HEK293 (cell line): ENCODE results near the gene MGMT.
A peak's percentile ranks its signal among the peaks of the same experiment; 100 is the strongest.

Experiments
- CTCF ChIA-PET: fragments of 350-600 bp; formaldehyde crosslinking; extraction: SDS; loops from one replicate; lab custom pipeline; 2021; ENCODE audit warnings: antibody characterized with exemption; lab: Yijun Ruan, JAX
- POLR2A ChIA-PET: fragments of 300-600 bp; formaldehyde crosslinking; extraction: SDS; loops from one replicate; lab custom pipeline; 2020; ENCODE audit warnings: antibody characterized with exemption, inconsistent platforms; lab: Yijun Ruan, JAX
- H3K27ac ChIP-seq: fragments of 200-500 bp; sonication (Bioruptor generic); 2 replicates; pipeline ENCODE4 v1.5.1; 2014; ENCODE audit warnings: low read depth, low read length, control low read depth, inconsistent platforms; ENCODE audit errors: extremely low read depth
- H3K36me3 ChIP-seq, 2 experiments: fragments of 200-500 bp in 1 of 2; sonication (Bioruptor generic) in 1 of 2; 1 replicate in 1 of 2; 2 replicates in 1 of 2; pipeline ENCODE4 v1.5.1; 2014 to 2017; ENCODE audit warnings: inconsistent platforms in 2 of 2, low read length in 2 of 2; ENCODE audit not compliant: control insufficient read depth in 2 of 2, insufficient read depth in 1 of 2
- H3K4me1 ChIP-seq: fragments of 200-500 bp; sonication (Bioruptor generic); 2 replicates; pipeline ENCODE4 v1.5.1; 2014; ENCODE audit warnings: mild to moderate bottlenecking, low read length, inconsistent platforms; ENCODE audit not compliant: control insufficient read depth, insufficient read depth
- H3K4me3 ChIP-seq: 2 replicates; pipeline ENCODE4 v1.5.1; 2011; ENCODE audit warnings: low read depth, mild to moderate bottlenecking, control low read depth, low read length, moderate library complexity
- H3K9me3 ChIP-seq: fragments of 200-500 bp; sonication (Bioruptor generic); 2 replicates; pipeline ENCODE4 v1.5.1; 2014; ENCODE audit warnings: low read depth, low read length, inconsistent platforms; ENCODE audit not compliant: control insufficient read depth, insufficient read depth
- EGR2 ChIP-seq: fragments of 450-650 bp; formaldehyde crosslinking; IDR thresholded peaks from 2 replicates; pipeline ENCODE4 v1.5.1; 2016; ENCODE audit warnings: low read depth, missing biosample characterization, missing genetic modification characterization
- KLF10 ChIP-seq: fragments of 450-650 bp; IDR thresholded peaks from 2 replicates; pipeline ENCODE4 v1.5.1; 2018; ENCODE audit warnings: missing biosample characterization, mild to moderate bottlenecking, missing genetic modification characterization
- MZF1 ChIP-seq: fragments of 450-650 bp; formaldehyde crosslinking; IDR thresholded peaks from 2 replicates; pipeline ENCODE4 v1.5.1; 2017; ENCODE audit warnings: missing biosample characterization, missing genetic modification characterization, borderline replicate concordance
- PRDM1 ChIP-seq: fragments of 450-650 bp; formaldehyde crosslinking; IDR thresholded peaks from 2 replicates; pipeline ENCODE4; 2016; ENCODE audit warnings: missing biosample characterization, missing genetic modification characterization
- SCRT2 ChIP-seq: fragments of 450-650 bp; formaldehyde crosslinking; IDR thresholded peaks from 2 replicates; pipeline ENCODE4 v1.5.1; 2016; ENCODE audit warnings: missing biosample characterization, missing genetic modification characterization
- ZIC2 ChIP-seq: fragments of 450-650 bp; formaldehyde crosslinking; IDR thresholded peaks from 2 replicates; pipeline ENCODE4 v1.5.1; 2016; ENCODE audit warnings: missing biosample characterization, missing genetic modification characterization
- ZNF121 ChIP-seq: fragments of 450-650 bp; formaldehyde crosslinking; IDR thresholded peaks from 2 replicates; pipeline ENCODE4 v1.5.1; 2016; ENCODE audit warnings: missing biosample characterization, missing genetic modification characterization
- ZNF169 ChIP-seq: fragments of 450-650 bp; formaldehyde crosslinking; IDR thresholded peaks from 2 replicates; pipeline ENCODE4 v1.5.1; 2016; ENCODE audit warnings: missing biosample characterization, missing genetic modification characterization
- ZNF239 ChIP-seq: fragments of 450-650 bp; formaldehyde crosslinking; IDR thresholded peaks from 2 replicates; pipeline ENCODE4 v1.5.1; 2016; ENCODE audit warnings: missing biosample characterization, missing genetic modification characterization
- ZNF521 ChIP-seq: fragments of 450-650 bp; formaldehyde crosslinking; IDR thresholded peaks from 2 replicates; pipeline ENCODE4 v1.5.1; 2017; ENCODE audit warnings: missing biosample characterization, mild to moderate bottlenecking, missing genetic modification characterization
- ZNF529 ChIP-seq: fragments of 450-650 bp; formaldehyde crosslinking; IDR thresholded peaks from 2 replicates; pipeline ENCODE4 v1.5.1; 2017; ENCODE audit warnings: missing genetic modification characterization, missing biosample characterization; ENCODE audit not compliant: insufficient replicate concordance
- ZNF561 ChIP-seq: fragments of 450-650 bp; IDR thresholded peaks from 2 replicates; pipeline ENCODE4 v1.5.1; 2018; ENCODE audit warnings: missing biosample characterization, missing genetic modification characterization, borderline replicate concordance
- ZNF785 ChIP-seq: fragments of 450-650 bp; formaldehyde crosslinking; IDR thresholded peaks from 2 replicates; pipeline ENCODE4 v1.5.1; 2016; ENCODE audit warnings: missing biosample characterization, missing genetic modification characterization
- ZNF843 ChIP-seq: fragments of 450-650 bp; formaldehyde crosslinking; IDR thresholded peaks from 2 replicates; pipeline ENCODE4 v1.5.1; 2016; ENCODE audit warnings: missing biosample characterization, missing genetic modification characterization
- ZSCAN30 ChIP-seq: fragments of 450-650 bp; IDR thresholded peaks from 2 replicates; pipeline ENCODE4 v1.5.1; 2018; ENCODE audit warnings: missing biosample characterization, mild to moderate bottlenecking, missing genetic modification characterization, moderate library complexity
- TF ChIP-seq, protein P1 (sequence below): IDR thresholded peaks from 2 replicates; pipeline ENCODE4 v1.6.1; 2011; ENCODE audit warnings: mild to moderate bottlenecking, low read depth, low read length, borderline replicate concordance
- TF ChIP-seq, protein P2 (sequence below): fragments of 450-650 bp; formaldehyde crosslinking; IDR thresholded peaks from 2 replicates; pipeline ENCODE4 v1.5.1; 2016; ENCODE audit warnings: missing biosample characterization, missing genetic modification characterization
- TF ChIP-seq, protein P3 (sequence below): fragments of 450-650 bp; formaldehyde crosslinking; IDR thresholded peaks from 2 replicates; pipeline ENCODE4 v1.5.1; 2016; ENCODE audit warnings: missing biosample characterization, missing genetic modification characterization
- TF ChIP-seq, protein P4 (sequence below): fragments of 450-650 bp; formaldehyde crosslinking; IDR thresholded peaks from 2 replicates; pipeline ENCODE4 v1.5.1; 2016; ENCODE audit warnings: missing biosample characterization, missing genetic modification characterization
- TF ChIP-seq, protein P5 (sequence below): fragments of 450-650 bp; formaldehyde crosslinking; IDR thresholded peaks from 2 replicates; pipeline ENCODE4 v1.5.1; 2017; ENCODE audit warnings: missing biosample characterization, missing genetic modification characterization
- TF ChIP-seq, protein P6 (sequence below): fragments of 450-650 bp; formaldehyde crosslinking; IDR thresholded peaks from 2 replicates; pipeline ENCODE4 v1.5.1; 2017; ENCODE audit warnings: missing biosample characterization, missing genetic modification characterization
- TF ChIP-seq, protein P7 (sequence below): fragments of 450-650 bp; formaldehyde crosslinking; IDR thresholded peaks from 2 replicates; pipeline ENCODE4 v1.5.1; 2016; ENCODE audit warnings: missing biosample characterization, missing genetic modification characterization

Gene MGMT

DNA sequence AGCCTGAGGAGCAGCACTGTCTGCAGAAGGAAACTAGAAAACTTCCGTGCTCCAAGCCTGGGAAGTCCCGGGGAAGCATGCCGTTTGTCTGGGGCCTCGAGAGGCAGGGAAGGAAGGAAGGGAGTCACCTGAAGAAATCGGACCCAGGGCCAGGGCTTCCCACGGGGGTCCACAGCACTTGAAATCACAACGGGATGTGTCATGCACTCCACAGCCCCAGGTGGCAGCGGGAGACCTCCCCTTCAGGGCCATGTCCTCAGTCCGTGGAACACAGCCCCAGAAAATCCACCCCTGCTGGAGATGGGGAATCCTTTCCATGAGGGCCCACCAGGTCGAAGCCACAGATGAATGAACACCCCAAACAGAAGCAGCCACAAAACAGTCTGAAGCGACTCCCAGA is 239.5 kb downstream of the MGMT start:
- POLR2A ChIA-PET, result no interaction called here
- TF ChIP-seq, protein P1, sequence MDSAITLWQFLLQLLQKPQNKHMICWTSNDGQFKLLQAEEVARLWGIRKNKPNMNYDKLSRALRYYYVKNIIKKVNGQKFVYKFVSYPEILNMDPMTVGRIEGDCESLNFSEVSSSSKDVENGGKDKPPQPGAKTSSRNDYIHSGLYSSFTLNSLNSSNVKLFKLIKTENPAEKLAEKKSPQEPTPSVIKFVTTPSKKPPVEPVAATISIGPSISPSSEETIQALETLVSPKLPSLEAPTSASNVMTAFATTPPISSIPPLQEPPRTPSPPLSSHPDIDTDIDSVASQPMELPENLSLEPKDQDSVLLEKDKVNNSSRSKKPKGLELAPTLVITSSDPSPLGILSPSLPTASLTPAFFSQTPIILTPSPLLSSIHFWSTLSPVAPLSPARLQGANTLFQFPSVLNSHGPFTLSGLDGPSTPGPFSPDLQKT, result no peak
- no peak for TF ChIP-seq ZNF239 (tag by site-specific recombination)
- no peak for TF ChIP-seq ZNF785 (tag by site-specific recombination)
- TF ChIP-seq ZIC2, result no peak
- TF ChIP-seq, protein P2, sequence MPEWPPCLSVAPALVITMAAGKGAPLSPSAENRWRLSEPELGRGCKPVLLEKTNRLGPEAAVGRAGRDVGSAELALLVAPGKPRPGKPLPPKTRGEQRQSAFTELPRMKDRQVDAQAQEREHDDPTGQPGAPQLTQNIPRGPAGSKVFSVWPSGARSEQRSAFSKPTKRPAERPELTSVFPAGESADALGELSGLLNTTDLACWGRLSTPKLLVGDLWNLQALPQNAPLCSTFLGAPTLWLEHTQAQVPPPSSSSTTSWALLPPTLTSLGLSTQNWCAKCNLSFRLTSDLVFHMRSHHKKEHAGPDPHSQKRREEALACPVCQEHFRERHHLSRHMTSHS (tag by site-specific recombination), result no peak
- no peak for TF ChIP-seq KLF10 (tag by site-specific recombination)
- TF ChIP-seq PRDM1 (tag by site-specific recombination), result no peak
- TF ChIP-seq, protein P3, sequence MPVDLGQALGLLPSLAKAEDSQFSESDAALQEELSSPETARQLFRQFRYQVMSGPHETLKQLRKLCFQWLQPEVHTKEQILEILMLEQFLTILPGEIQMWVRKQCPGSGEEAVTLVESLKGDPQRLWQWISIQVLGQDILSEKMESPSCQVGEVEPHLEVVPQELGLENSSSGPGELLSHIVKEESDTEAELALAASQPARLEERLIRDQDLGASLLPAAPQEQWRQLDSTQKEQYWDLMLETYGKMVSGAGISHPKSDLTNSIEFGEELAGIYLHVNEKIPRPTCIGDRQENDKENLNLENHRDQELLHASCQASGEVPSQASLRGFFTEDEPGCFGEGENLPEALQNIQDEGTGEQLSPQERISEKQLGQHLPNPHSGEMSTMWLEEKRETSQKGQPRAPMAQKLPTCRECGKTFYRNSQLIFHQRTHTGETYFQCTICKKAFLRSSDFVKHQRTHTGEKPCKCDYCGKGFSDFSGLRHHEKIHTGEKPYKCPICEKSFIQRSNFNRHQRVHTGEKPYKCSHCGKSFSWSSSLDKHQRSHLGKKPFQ (tag by site-specific recombination), result no peak
- TF ChIP-seq ZNF521 (tag by site-specific recombination), result no peak
- no peak for TF ChIP-seq ZNF843 (tag by site-specific recombination)
- TF ChIP-seq, protein P4, sequence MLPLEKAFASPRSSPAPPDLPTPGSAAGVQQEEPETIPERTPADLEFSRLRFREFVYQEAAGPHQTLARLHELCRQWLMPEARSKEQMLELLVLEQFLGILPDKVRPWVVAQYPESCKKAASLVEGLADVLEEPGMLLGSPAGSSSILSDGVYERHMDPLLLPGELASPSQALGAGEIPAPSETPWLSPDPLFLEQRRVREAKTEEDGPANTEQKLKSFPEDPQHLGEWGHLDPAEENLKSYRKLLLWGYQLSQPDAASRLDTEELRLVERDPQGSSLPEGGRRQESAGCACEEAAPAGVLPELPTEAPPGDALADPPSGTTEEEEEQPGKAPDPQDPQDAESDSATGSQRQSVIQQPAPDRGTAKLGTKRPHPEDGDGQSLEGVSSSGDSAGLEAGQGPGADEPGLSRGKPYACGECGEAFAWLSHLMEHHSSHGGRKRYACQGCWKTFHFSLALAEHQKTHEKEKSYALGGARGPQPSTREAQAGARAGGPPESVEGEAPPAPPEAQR (tag by site-specific recombination), result no peak
- Histone ChIP-seq H3K4me3 (no peak overlapping the region), H3K36me3 (no peaks in the 10 kb centered on the region), H3K27ac (no peak overlapping the region), H3K9me3 (no peaks in the 10 kb centered on the region), H3K4me1 (peaks cover 10% of the 10 kb centered on the region)
- CTCF ChIA-PET, result no interaction called here

DNA sequence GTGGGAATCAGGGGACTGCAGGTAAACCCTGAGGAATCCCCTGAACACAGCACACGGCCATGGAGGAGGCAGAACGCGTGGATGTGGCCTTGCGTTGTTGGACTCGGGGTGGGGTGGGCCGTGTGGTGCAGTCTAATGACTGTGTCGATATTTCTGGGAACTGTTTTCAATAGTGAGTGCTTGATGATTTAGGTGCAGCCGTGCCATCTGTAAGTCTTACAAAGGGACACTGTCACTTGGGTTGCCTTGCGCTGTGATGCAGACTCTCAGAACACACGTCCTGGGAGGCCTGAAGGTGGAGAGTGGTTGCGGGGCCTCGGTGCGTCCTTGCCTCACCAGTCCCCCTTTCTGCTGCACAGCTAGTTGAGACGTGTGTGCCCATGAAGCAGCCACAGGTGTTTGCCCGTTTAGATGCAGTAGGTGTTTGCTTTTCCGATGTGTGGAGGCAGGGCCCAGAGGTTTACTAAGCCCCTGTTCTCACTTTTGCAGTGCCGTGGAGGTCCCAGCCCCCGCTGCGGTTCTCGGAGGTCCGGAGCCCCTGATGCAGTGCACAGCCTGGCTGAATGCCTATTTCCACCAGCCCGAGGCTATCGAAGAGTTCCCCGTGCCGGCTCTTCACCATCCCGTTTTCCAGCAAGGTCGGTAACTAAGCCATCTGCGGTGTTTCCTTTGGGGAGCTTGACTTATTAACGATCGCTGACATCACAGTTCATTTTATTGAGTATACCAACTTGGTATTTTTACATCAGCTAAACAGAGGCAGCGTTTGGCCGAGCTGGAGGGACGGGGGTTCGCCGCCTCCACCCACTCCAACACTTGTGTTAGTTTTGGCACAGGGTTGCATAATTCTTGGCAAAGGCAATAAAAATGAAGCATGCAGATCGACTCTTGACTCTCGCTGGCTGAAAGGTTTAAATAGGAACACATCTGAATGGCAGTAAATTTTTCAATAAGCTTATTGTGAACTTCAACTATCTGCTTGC is 240.7 kb downstream of the MGMT start:
- H3K4me1 ChIP-seq, result peaks cover 11% of the 10 kb centered on the region
- ChIA-PET POLR2A (no interaction called here), CTCF (no interaction called here)
- H3K36me3 ChIP-seq, result no peaks in the 10 kb centered on the region
- H3K9me3 ChIP-seq, result no peaks in the 10 kb centered on the region
- H3K27ac ChIP-seq, result no peak overlapping the region; the same call in 1 of the 2 replicates
- no peak overlapping the region for H3K4me3 ChIP-seq
- TF ChIP-seq ZNF561 (tag by site-specific recombination), result 0 out of 2 replicates have a peak, but pooled peaks have one; percentile 47
- 0 out of 2 replicates have a peak, but pooled peaks have one; percentile 12 for TF ChIP-seq ZSCAN30
- no peak for TF ChIP-seq ZNF529 (tag by site-specific recombination)
- TF ChIP-seq MZF1 (tag by site-specific recombination), result peak; percentile 49; the same call in 1 of the 2 replicates
- peak; percentile 46; the same call in 1 of the 2 replicates for TF ChIP-seq EGR2 (tag by site-specific recombination)
- no peak for TF ChIP-seq ZNF121 (tag by site-specific recombination)
- TF ChIP-seq SCRT2 (tag by site-specific recombination), result peak; percentile 96
- TF ChIP-seq, protein P5, sequence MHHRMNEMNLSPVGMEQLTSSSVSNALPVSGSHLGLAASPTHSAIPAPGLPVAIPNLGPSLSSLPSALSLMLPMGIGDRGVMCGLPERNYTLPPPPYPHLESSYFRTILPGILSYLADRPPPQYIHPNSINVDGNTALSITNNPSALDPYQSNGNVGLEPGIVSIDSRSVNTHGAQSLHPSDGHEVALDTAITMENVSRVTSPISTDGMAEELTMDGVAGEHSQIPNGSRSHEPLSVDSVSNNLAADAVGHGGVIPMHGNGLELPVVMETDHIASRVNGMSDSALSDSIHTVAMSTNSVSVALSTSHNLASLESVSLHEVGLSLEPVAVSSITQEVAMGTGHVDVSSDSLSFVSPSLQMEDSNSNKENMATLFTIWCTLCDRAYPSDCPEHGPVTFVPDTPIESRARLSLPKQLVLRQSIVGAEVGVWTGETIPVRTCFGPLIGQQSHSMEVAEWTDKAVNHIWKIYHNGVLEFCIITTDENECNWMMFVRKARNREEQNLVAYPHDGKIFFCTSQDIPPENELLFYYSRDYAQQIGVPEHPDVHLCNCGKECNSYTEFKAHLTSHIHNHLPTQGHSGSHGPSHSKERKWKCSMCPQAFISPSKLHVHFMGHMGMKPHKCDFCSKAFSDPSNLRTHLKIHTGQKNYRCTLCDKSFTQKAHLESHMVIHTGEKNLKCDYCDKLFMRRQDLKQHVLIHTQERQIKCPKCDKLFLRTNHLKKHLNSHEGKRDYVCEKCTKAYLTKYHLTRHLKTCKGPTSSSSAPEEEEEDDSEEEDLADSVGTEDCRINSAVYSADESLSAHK, result 0 out of 2 replicates have a peak, but pooled peaks have one; percentile 24
- TF ChIP-seq, protein P6, sequence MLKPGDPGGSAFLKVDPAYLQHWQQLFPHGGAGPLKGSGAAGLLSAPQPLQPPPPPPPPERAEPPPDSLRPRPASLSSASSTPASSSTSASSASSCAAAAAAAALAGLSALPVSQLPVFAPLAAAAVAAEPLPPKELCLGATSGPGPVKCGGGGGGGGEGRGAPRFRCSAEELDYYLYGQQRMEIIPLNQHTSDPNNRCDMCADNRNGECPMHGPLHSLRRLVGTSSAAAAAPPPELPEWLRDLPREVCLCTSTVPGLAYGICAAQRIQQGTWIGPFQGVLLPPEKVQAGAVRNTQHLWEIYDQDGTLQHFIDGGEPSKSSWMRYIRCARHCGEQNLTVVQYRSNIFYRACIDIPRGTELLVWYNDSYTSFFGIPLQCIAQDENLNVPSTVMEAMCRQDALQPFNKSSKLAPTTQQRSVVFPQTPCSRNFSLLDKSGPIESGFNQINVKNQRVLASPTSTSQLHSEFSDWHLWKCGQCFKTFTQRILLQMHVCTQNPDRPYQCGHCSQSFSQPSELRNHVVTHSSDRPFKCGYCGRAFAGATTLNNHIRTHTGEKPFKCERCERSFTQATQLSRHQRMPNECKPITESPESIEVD, result peak; percentile 65
- no peak for TF ChIP-seq ZNF169
- TF ChIP-seq, protein P7, sequence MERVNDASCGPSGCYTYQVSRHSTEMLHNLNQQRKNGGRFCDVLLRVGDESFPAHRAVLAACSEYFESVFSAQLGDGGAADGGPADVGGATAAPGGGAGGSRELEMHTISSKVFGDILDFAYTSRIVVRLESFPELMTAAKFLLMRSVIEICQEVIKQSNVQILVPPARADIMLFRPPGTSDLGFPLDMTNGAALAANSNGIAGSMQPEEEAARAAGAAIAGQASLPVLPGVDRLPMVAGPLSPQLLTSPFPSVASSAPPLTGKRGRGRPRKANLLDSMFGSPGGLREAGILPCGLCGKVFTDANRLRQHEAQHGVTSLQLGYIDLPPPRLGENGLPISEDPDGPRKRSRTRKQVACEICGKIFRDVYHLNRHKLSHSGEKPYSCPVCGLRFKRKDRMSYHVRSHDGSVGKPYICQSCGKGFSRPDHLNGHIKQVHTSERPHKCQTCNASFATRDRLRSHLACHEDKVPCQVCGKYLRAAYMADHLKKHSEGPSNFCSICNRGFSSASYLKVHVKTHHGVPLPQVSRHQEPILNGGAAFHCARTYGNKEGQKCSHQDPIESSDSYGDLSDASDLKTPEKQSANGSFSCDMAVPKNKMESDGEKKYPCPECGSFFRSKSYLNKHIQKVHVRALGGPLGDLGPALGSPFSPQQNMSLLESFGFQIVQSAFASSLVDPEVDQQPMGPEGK, result peak; percentile 72
